Neural cell (in vitro differentiated cells): ENCODE measurements around the gene MAST4. TPM values are rescaled to one million over a fixed set of nuclear protein-coding genes. Genes with fewer than 3 reads are reported as not detected.

Source experiments
- H2AFZ ChIP-seq: fragments of 200-600, 300-800 bp; sonication (generic), shearing (Covaris generic); 2 replicates; pipeline ENCODE4 v1.6.0; 2014; ENCODE audit warnings: low read depth, mild to moderate bottlenecking, antibody characterized with exemption, low read length, moderate library complexity
- H3F3A ChIP-seq: fragments of 200-600 bp; shearing (Covaris generic); 2 replicates; pipeline ENCODE4 v1.6.1; 2016; ENCODE audit warnings: mild to moderate bottlenecking, moderate library complexity, mixed read lengths, antibody characterized with exemption, low read length; ENCODE audit not compliant: insufficient read depth, poor library complexity, severe bottlenecking
- H3K27ac ChIP-seq: fragments of 200-600, 300-800 bp; sonication (generic), shearing (Covaris generic); 2 replicates; pipeline ENCODE4 v1.5.1; 2014; ENCODE audit warnings: mild to moderate bottlenecking, low read length, moderate library complexity
- H3K27me3 ChIP-seq: fragments of 300-800, 200-600 bp; sonication (generic), shearing (Covaris generic); 2 replicates; pipeline ENCODE4 v1.6.0; 2014; ENCODE audit warnings: mild to moderate bottlenecking, low read depth, low read length, moderate library complexity; ENCODE audit not compliant: insufficient read depth
- H3K36me3 ChIP-seq: fragments of 300-800, 200-600 bp; sonication (generic), shearing (Covaris generic); 2 replicates; pipeline ENCODE4 v1.5.1; 2014; ENCODE audit warnings: mild to moderate bottlenecking, antibody characterized with exemption, low read length, moderate library complexity; ENCODE audit not compliant: insufficient read depth
- H3K4me2 ChIP-seq: fragments of 300-800, 200-600 bp; sonication (generic), shearing (Covaris generic); 2 replicates; pipeline ENCODE4 v1.6.0; 2014; ENCODE audit warnings: mild to moderate bottlenecking, low read length
- H3K4me3 ChIP-seq: fragments of 300-800, 200-600 bp; sonication (generic), shearing (Covaris generic); 2 replicates; pipeline ENCODE4 v1.5.1; 2014; ENCODE audit warnings: mild to moderate bottlenecking, low read length, moderate library complexity
- H3K79me2 ChIP-seq: fragments of 200-600 bp; shearing (Covaris generic); replicated peaks from 2 replicates; pipeline ENCODE4 v1.6.0; 2014; ENCODE audit warnings: mild to moderate bottlenecking, low read length, moderate library complexity; ENCODE audit not compliant: insufficient read depth
- H3K9ac ChIP-seq: fragments of 300-800, 200-600 bp; sonication (generic), shearing (Covaris generic); 2 replicates; pipeline ENCODE4 v1.6.1; 2016; ENCODE audit warnings: mild to moderate bottlenecking, low read length, mixed read lengths
- H3K9me2 ChIP-seq: fragments of 200-600 bp; shearing (Covaris generic); 2 replicates; pipeline ENCODE4 v1.6.1; 2016; ENCODE audit warnings: mild to moderate bottlenecking, low read length, mixed read lengths; ENCODE audit not compliant: insufficient read depth
- H3K9me3 ChIP-seq: fragments of 200-600, 300-800 bp; sonication (generic), shearing (Covaris generic); 2 replicates; pipeline ENCODE4 v1.6.1; 2016; ENCODE audit warnings: mild to moderate bottlenecking, mixed run types, low read length, moderate library complexity, mixed read lengths
- H4K20me1 ChIP-seq: fragments of 200-600 bp; shearing (Covaris generic); 2 replicates; pipeline ENCODE4 v1.6.1; 2016; ENCODE audit warnings: mild to moderate bottlenecking, mixed run types; ENCODE audit not compliant: insufficient read depth
- CTCF ChIP-seq: fragments of 450-650 bp; IDR thresholded peaks from 2 replicates; pipeline ENCODE4 v1.5.1; 2014; ENCODE audit warnings: antibody characterized with exemption, mild to moderate bottlenecking, moderate library complexity; ENCODE audit not compliant: poor library complexity, severe bottlenecking
- EP300 ChIP-seq: fragments of 450-650 bp; conservative IDR thresholded peaks from 2 replicates; pipeline ENCODE4 v1.6.1; 2014; ENCODE audit warnings: antibody characterized with exemption, mild to moderate bottlenecking, moderate library complexity; ENCODE audit not compliant: poor library complexity, severe bottlenecking
- EZH2 ChIP-seq: fragments of 200-600, 300-800 bp; shearing (Covaris generic), sonication (generic); IDR thresholded peaks from 2 replicates; pipeline ENCODE4 v1.6.1; 2014; ENCODE audit warnings: antibody characterized with exemption, low read length, borderline replicate concordance, mild to moderate bottlenecking; ENCODE audit not compliant: insufficient read depth, poor library complexity, severe bottlenecking
- MXI1 ChIP-seq: fragments of 450-650 bp; conservative IDR thresholded peaks from 2 replicates; pipeline ENCODE4 v1.6.1; 2014; ENCODE audit warnings: antibody characterized with exemption, mild to moderate bottlenecking; ENCODE audit not compliant: poor library complexity, severe bottlenecking
- POLR2AphosphoS5 ChIP-seq: IDR thresholded peaks from 2 replicates; pipeline ENCODE4 v1.6.1; 2012
- RAD21 ChIP-seq: fragments of 450-650 bp; conservative IDR thresholded peaks from 2 replicates; pipeline ENCODE4 v1.6.1; 2014; ENCODE audit warnings: antibody characterized with exemption, mild to moderate bottlenecking, moderate library complexity
- REST ChIP-seq: IDR thresholded peaks from 2 replicates; pipeline ENCODE4 v1.6.1; 2012; ENCODE audit warnings: borderline replicate concordance
- SMC3 ChIP-seq: fragments of 450-650 bp; conservative IDR thresholded peaks from 2 replicates; pipeline ENCODE4 v1.6.1; 2014; ENCODE audit warnings: antibody characterized with exemption, mild to moderate bottlenecking, moderate library complexity; ENCODE audit not compliant: poor library complexity
- TAF1 ChIP-seq: IDR thresholded peaks from 2 replicates; pipeline ENCODE4 v1.6.1; 2012; ENCODE audit warnings: low read depth
- polyA plus RNA-seq: library from polyadenylated mRNA; depleted of rRNA; stranded (reverse); fragments of >200 nt; gene quantifications from 2 replicates; pipeline ENCODE4 v1.2.3, GENCODE V29; 2014

The MAST4 gene
- polyA plus RNA-seq, 1 donor from 2014 or later: 2.3 TPM

- Histone ChIP-seq H3K27me3 (no peaks in the 10 kb centered on the region), H3K36me3 (no peaks in the 10 kb centered on the region), H4K20me1 (no peaks in the 10 kb centered on the region), H3K4me3 (no peak overlapping the region), H3F3A (no peaks in the 10 kb centered on the region), H3K9me2 (no peaks in the 10 kb centered on the region), H2AFZ (no peak overlapping the region), H3K79me2 (no peaks in the 10 kb centered on the region), H3K4me2 (no peak overlapping the region), H3K9me3 (no peaks in the 10 kb centered on the region), H3K9ac (no peak overlapping the region), H3K27ac (no peak overlapping the region)
- TF ChIP-seq TAF1: no peak
- no peak for TF ChIP-seq RAD21
- no peak for TF ChIP-seq CTCF
- TF ChIP-seq MXI1: no peak
- TF ChIP-seq EP300: no peak
- TF ChIP-seq EZH2: no peak
- TF ChIP-seq REST: no peak
- no peak for TF ChIP-seq POLR2AphosphoS5
- TF ChIP-seq SMC3: no peak
Measured at GRCh38 chr5:66720780-66721179, 124.6 kb downstream of the MAST4 start.

DNA sequence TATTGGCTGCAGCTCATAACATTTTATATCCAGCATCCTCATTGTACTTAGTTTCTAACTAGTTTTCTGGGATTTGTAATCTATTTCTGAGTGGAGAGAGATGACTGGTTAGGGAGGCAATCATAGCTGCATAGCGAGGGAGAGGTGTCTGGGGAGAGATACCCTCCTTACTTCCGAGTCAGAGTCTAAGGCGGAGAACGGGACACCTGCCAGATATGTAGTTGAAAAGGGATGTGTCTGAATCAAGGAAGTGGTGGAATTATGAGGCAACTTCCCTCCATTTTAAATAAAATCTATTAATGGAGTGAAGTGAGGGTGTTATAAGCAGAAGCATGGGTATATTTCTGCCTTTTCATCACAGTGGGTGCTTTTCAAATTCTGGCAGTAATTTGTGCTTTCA, 126.5 kb downstream of the MAST4 start:
- Histone ChIP-seq H3F3A (no peaks in the 10 kb centered on the region), H3K9me2 (no peaks in the 10 kb centered on the region), H3K27ac (no peak overlapping the region), H3K4me3 (no peak overlapping the region), H3K4me2 (no peak overlapping the region), H3K36me3 (no peaks in the 10 kb centered on the region), H4K20me1 (no peaks in the 10 kb centered on the region), H3K79me2 (no peaks in the 10 kb centered on the region), H2AFZ (no peak overlapping the region), H3K9ac (no peak overlapping the region), H3K9me3 (no peaks in the 10 kb centered on the region), H3K27me3 (no peaks in the 10 kb centered on the region)
- TF ChIP-seq POLR2AphosphoS5: no peak
- no peak for TF ChIP-seq SMC3
- no peak for TF ChIP-seq EZH2
- no peak for TF ChIP-seq EP300
- no peak for TF ChIP-seq REST
- no peak for TF ChIP-seq RAD21
- TF ChIP-seq TAF1: no peak
- TF ChIP-seq CTCF: no peak
- no peak for TF ChIP-seq MXI1
